IMR-90 (cell line): Measurements from ENCODE around the gene UBASH3B. TPM values are rescaled to one million over a fixed set of nuclear protein-coding genes. Genes with fewer than 3 reads are reported as not detected.

ENCODE experiments used
- ATAC-seq: fragments of 200-7000 bp; cut with Tn5 transposase; 2 replicates; pipeline ENCODE4 v1.9.1; 2020; ENCODE audit warnings: low read depth, mild to moderate bottlenecking, moderate library complexity
- BruUV-seq: library from RNA; stranded (reverse); fragments of 400-500 nt; replicated peaks from 2 replicates; lab custom pipeline; 2021; lab: Mats Ljungman, UMichigan
- CTCF ChIA-PET: fragments of 300-600 bp; formaldehyde crosslinking; extraction: SDS; loops from one replicate; lab custom pipeline; 2021; ENCODE audit warnings: antibody characterized with exemption; lab: Yijun Ruan, JAX
- POLR2A ChIA-PET: fragments of 300-600 bp; sonication (Branson Sonifier 250); formaldehyde crosslinking; loops from one replicate; lab custom pipeline; 2022; ENCODE audit warnings: antibody characterized with exemption; ENCODE audit not compliant: unreplicated experiment; lab: Charles Lee
- DNase-seq: peaks from one replicate; pipeline ENCODE4 v3.0.0; 2013
- H2AFZ ChIP-seq: replicated peaks from 2 replicates; pipeline ENCODE3; 2013; ENCODE audit warnings: low read length, mild to moderate bottlenecking; ENCODE audit not compliant: poor library complexity
- H2AK5ac ChIP-seq: 2 replicates; pipeline ENCODE4 v1.6.1; 2013; ENCODE audit warnings: low read depth, low read length, inconsistent platforms
- H2AK9ac ChIP-seq: replicated peaks from 2 replicates; pipeline ENCODE3; 2013; ENCODE audit warnings: mild to moderate bottlenecking, low read depth, low read length, moderate library complexity; ENCODE audit not compliant: poor library complexity
- H2BK120ac ChIP-seq: 2 replicates; pipeline ENCODE4 v1.6.1; 2013; ENCODE audit warnings: low read depth, low read length, inconsistent platforms
- H2BK15ac ChIP-seq: 3 replicates; pipeline ENCODE4 v1.6.1; 2013; ENCODE audit warnings: low read depth, low read length, inconsistent platforms
- H2BK20ac ChIP-seq: 2 replicates; pipeline ENCODE4 v1.6.1; 2013; ENCODE audit warnings: low read depth, mild to moderate bottlenecking, inconsistent platforms, low read length, moderate library complexity
- H2BK5ac ChIP-seq: 2 replicates; pipeline ENCODE4 v1.6.1; 2013; ENCODE audit warnings: mild to moderate bottlenecking, low read depth, low read length, inconsistent platforms; ENCODE audit not compliant: poor library complexity, severe bottlenecking
- H3K14ac ChIP-seq: replicated peaks from 2 replicates; pipeline ENCODE4 v1.6.1; 2013; ENCODE audit warnings: low read depth, low read length, inconsistent platforms
- H3K18ac ChIP-seq: 2 replicates; pipeline ENCODE4 v1.6.1; 2013; ENCODE audit warnings: low read depth, low read length, control low read depth
- H3K23ac ChIP-seq: 2 replicates; pipeline ENCODE4 v1.6.1; 2013; ENCODE audit warnings: low read depth, low read length, inconsistent platforms
- H3K27ac ChIP-seq: 2 replicates; pipeline ENCODE4 v1.5.1; 2013; ENCODE audit warnings: mild to moderate bottlenecking, control low read depth, low read length; ENCODE audit not compliant: insufficient read depth
- H3K27me3 ChIP-seq: 2 replicates; pipeline ENCODE4 v1.6.1; 2013; ENCODE audit warnings: low read length; ENCODE audit not compliant: control insufficient read depth, insufficient read depth
- H3K36me3 ChIP-seq: 2 replicates; pipeline ENCODE4 v1.6.1; 2013; ENCODE audit warnings: low read length, mixed read lengths; ENCODE audit not compliant: control insufficient read depth, insufficient read depth
- H3K4ac ChIP-seq: 2 replicates; pipeline ENCODE4 v1.6.1; 2013; ENCODE audit warnings: low read depth, low read length, inconsistent platforms
- H3K4me1 ChIP-seq: 2 replicates; pipeline ENCODE4 v1.6.1; 2013; ENCODE audit warnings: low read length, mixed read lengths; ENCODE audit not compliant: control insufficient read depth, insufficient read depth
- H3K4me2 ChIP-seq: 2 replicates; pipeline ENCODE4 v1.6.1; 2013; ENCODE audit warnings: low read depth, mild to moderate bottlenecking, control low read depth, low read length, moderate library complexity
- H3K4me3 ChIP-seq: 2 replicates; pipeline ENCODE4 v1.5.1; 2013; ENCODE audit warnings: low read depth, mild to moderate bottlenecking, control low read depth, low read length, moderate library complexity; ENCODE audit not compliant: insufficient read depth
- H3K56ac ChIP-seq: 2 replicates; pipeline ENCODE4 v1.6.1; 2013; ENCODE audit warnings: low read length, inconsistent platforms; ENCODE audit not compliant: insufficient read depth; ENCODE audit errors: extremely low read depth
- H3K79me1 ChIP-seq, 2 experiments: 2 replicates each; pipeline ENCODE4 v1.6.1; 2013; ENCODE audit warnings: low read length in 2 of 2, inconsistent platforms in 1 of 2, low read depth in 1 of 2
- H3K9ac ChIP-seq: 2 replicates; pipeline ENCODE4 v1.6.1; 2013; ENCODE audit warnings: low read depth, low read length, control low read depth
- H3K9me1 ChIP-seq: 2 replicates; pipeline ENCODE4 v1.6.1; 2013; ENCODE audit warnings: low read length, inconsistent platforms; ENCODE audit not compliant: insufficient read depth
- H3K9me3 ChIP-seq: 2 replicates; pipeline ENCODE4 v1.6.1; 2013; ENCODE audit warnings: low read length; ENCODE audit not compliant: control insufficient read depth, insufficient read depth
- H4K20me1 ChIP-seq: 2 replicates; pipeline ENCODE4 v1.6.1; 2013; ENCODE audit warnings: low read length, inconsistent platforms; ENCODE audit not compliant: insufficient read depth
- H4K5ac ChIP-seq: 2 replicates; pipeline ENCODE4 v1.6.1; 2013; ENCODE audit warnings: mild to moderate bottlenecking, low read depth, low read length, control low read depth
- H4K8ac ChIP-seq, 2 experiments: 2 replicates each; pipeline ENCODE4 v1.6.1; 2013; ENCODE audit warnings: low read depth in 2 of 2, low read length in 2 of 2, control low read depth in 1 of 2, inconsistent platforms in 1 of 2
- H4K91ac ChIP-seq: 2 replicates; pipeline ENCODE4 v1.6.1; 2013; ENCODE audit warnings: low read depth, low read length, inconsistent platforms; ENCODE audit not compliant: insufficient read depth
- BHLHE40 ChIP-seq: fragments of 150-350 bp; IDR thresholded peaks from 2 replicates; pipeline ENCODE4 v1.6.1; 2016; ENCODE audit warnings: mild to moderate bottlenecking, low read depth, low read length
- CEBPB ChIP-seq: IDR thresholded peaks from 2 replicates; pipeline ENCODE4 v1.6.1; 2012; ENCODE audit warnings: low read depth, low read length, improper control_type of control experiment
- CHD1 ChIP-seq: IDR thresholded peaks from 2 replicates; pipeline ENCODE4 v1.6.1; 2012; ENCODE audit warnings: low read depth, low read length, improper control_type of control experiment
- CTCF ChIP-seq: conservative IDR thresholded peaks from 2 replicates; pipeline ENCODE4 v1.5.1; 2012; ENCODE audit warnings: mild to moderate bottlenecking, low read depth, low read length, improper control_type of control experiment
- ELK1 ChIP-seq: fragments of 150-350 bp; IDR thresholded peaks from 2 replicates; pipeline ENCODE4 v1.6.1; 2016; ENCODE audit warnings: low read depth, mild to moderate bottlenecking, low read length, moderate library complexity, borderline replicate concordance
- FOS ChIP-seq: fragments of 150-350 bp; IDR thresholded peaks from 2 replicates; pipeline ENCODE4 v1.6.1; 2016; ENCODE audit warnings: low read depth, low read length
- MAFK ChIP-seq: IDR thresholded peaks from 2 replicates; pipeline ENCODE4 v1.6.1; 2012; ENCODE audit warnings: low read depth, low read length, improper control_type of control experiment
- MAZ ChIP-seq: IDR thresholded peaks from 2 replicates; pipeline ENCODE4 v1.6.1; 2012; ENCODE audit warnings: low read depth, mild to moderate bottlenecking, low read length, improper control_type of control experiment, moderate library complexity, borderline replicate concordance
- MXI1 ChIP-seq: IDR thresholded peaks from 2 replicates; pipeline ENCODE4 v1.6.1; 2012; ENCODE audit warnings: low read depth, mild to moderate bottlenecking, low read length, moderate library complexity, borderline replicate concordance
- NFE2L2 ChIP-seq: fragments of 150-350 bp; IDR thresholded peaks from 2 replicates; pipeline ENCODE4 v1.6.1; 2016; ENCODE audit warnings: low read depth, mild to moderate bottlenecking, low read length
- POLR2A ChIP-seq: IDR thresholded peaks from 2 replicates; pipeline ENCODE4 v1.6.1; 2012; ENCODE audit warnings: mild to moderate bottlenecking, low read depth, low read length
- RAD21 ChIP-seq: IDR thresholded peaks from 2 replicates; pipeline ENCODE4 v1.6.1; 2012; ENCODE audit warnings: low read length, improper control_type of control experiment
- RFX5 ChIP-seq: IDR thresholded peaks from 2 replicates; pipeline ENCODE4 v1.8.0; 2012; ENCODE audit warnings: low read depth, mild to moderate bottlenecking, low read length, moderate library complexity
- SMC3 ChIP-seq: fragments of 150-350 bp; IDR thresholded peaks from 2 replicates; pipeline ENCODE4 v1.6.1; 2016; ENCODE audit warnings: low read depth, mild to moderate bottlenecking, antibody characterized with exemption, low read length, moderate library complexity
- USF2 ChIP-seq: fragments of 150-350 bp; IDR thresholded peaks from 2 replicates; pipeline ENCODE4 v1.6.1; 2017; ENCODE audit warnings: mild to moderate bottlenecking, antibody characterized with exemption, low read length, low read depth
- WGBS, 2 experiments: methylation state at CpG; one replicate each; pipeline versions ENCODE4 v1.1.5 to v1.1.7; 2013; ENCODE audit warnings: missing lambda C conversion rate in 2 of 2; ENCODE audit not compliant: insufficient read length in 1 of 2; ENCODE audit errors: extremely low coverage in 2 of 2; 5-methylcytosine and 5-hydroxymethylcytosine counted together
- dilution Hi-C: fragments of 300-500 bp; cut with HindIII; formaldehyde crosslinking; loops from one replicate; pipeline ENCODE4 v1.14.3; 2018; ENCODE audit warnings: low sequenced_read_pairs; ENCODE audit not compliant: unreplicated experiment
- in situ Hi-C: fragments of 300-500 bp; cut with MboI; formaldehyde crosslinking; loops from 3 replicates; pipeline ENCODE4 v1.14.3; 2019; ENCODE audit warnings: low sequenced_read_pairs, inconsistent platforms, mixed read lengths
- intact Hi-C: fragments of 100-400 bp; cut with micrococcal nuclease; formaldehyde crosslinking; loops from 2 replicates; pipeline ENCODE4 v1.10.0; 2022
- polyA plus RNA-seq, 3 experiments: library from polyadenylated mRNA; depleted of rRNA; stranded (reverse); fragments of >200 nt; gene quantifications; 2 replicates each; pipeline ENCODE4 v1.2.3, GENCODE V29; 2012; ENCODE audit warnings: low replicate concordance in 1 of 3
- total RNA-seq: library from RNA; depleted of rRNA; stranded (reverse); fragments of >200 nt; gene quantifications from 2 replicates; pipeline ENCODE4 v1.2.3, GENCODE V29; 2012

UBASH3B gene
- total and polyA plus RNA-seq, 2 of the 4 experiments (the other 2 are of a cell fraction), result 27.2 to 48.0 TPM

- H3K4me1 ChIP-seq, result peaks cover 21% of the 10 kb centered on the region
- in situ Hi-C loops (no loop called here), dilution Hi-C loops (no loop called here), intact Hi-C loops (no loop called here)
- H2BK15ac ChIP-seq, result peak overlapping the region; percentile 57; the same call in 1 of the 3 replicates
- peak overlapping the region; percentile 69 for H2BK20ac ChIP-seq
- POLR2A ChIA-PET, result no interaction called here
- H3K27me3 ChIP-seq, result no peaks in the 10 kb centered on the region
- peak overlapping the region; percentile 51 to 71 for H4K8ac ChIP-seq
- BruUV-seq, result no TSS peak
- peak overlapping the region; percentile 44; the same call in 1 of the 2 replicates for H3K27ac ChIP-seq
- peak overlapping the region; percentile 55 for H4K5ac ChIP-seq
- peak overlapping the region; percentile 77 for H3K4ac ChIP-seq
- peaks cover 34% of the 10 kb centered on the region for H3K9me1 ChIP-seq
- H2AFZ ChIP-seq, result peak overlapping the region; percentile 69
- ATAC-seq, result peak; percentile 68
- peak overlapping the region; percentile 16; the same call in 1 of the 2 replicates for H3K9ac ChIP-seq
- no peak overlapping the region for H3K4me3 ChIP-seq
- peak; percentile 68 for DNase-seq
- peak overlapping the region; percentile 22 for H3K18ac ChIP-seq
- no peaks in the 10 kb centered on the region for H3K9me3 ChIP-seq
- H4K91ac ChIP-seq, result peak overlapping the region; percentile 29
- no peaks in the 10 kb centered on the region for H3K36me3 ChIP-seq
- H2BK120ac ChIP-seq, result peak overlapping the region; percentile 68
- peak overlapping the region; percentile 8 for H2AK9ac ChIP-seq
- CTCF ChIA-PET, result no interaction called here
- H3K56ac ChIP-seq, result no peak overlapping the region
- peak overlapping the region; percentile 68 for H3K14ac ChIP-seq
- peaks cover 51 to 83% of the 10 kb centered on the region in 2 experiments for H3K79me1 ChIP-seq
- peak overlapping the region; percentile 87 for H3K23ac ChIP-seq
- peaks cover 16% of the 10 kb centered on the region; the same call in 1 of the 2 replicates for H4K20me1 ChIP-seq
- peak overlapping the region; percentile 26 for H2BK5ac ChIP-seq
- 17% methylated on average over 2 of the region's 12 CpGs; no CpG with 5 or more reads in 1 of the 2 experiments for WGBS, 2 experiments
- H2AK5ac ChIP-seq, result peak overlapping the region; percentile 92
- peak overlapping the region; percentile 42 for H3K4me2 ChIP-seq
- TF ChIP-seq CHD1 (no peak), ELK1 (no peak), MXI1 (no peak), FOS (no peak), BHLHE40 (no peak), POLR2A (no peak), SMC3 (no peak), RFX5 (no peak), NFE2L2 (no peak), USF2 (no peak), MAFK (0 out of 2 replicates have a peak, but pooled peaks have one; percentile 7), MAZ (peak; percentile 64; the same call in 1 of the 2 replicates), CEBPB (peak; percentile 61), CTCF (no peak), RAD21 (no peak)
Measured at GRCh38 chr11:122741613-122742300, 86.2 kb downstream of the UBASH3B start.
